K562 (cell line): ENCODE measurements around the gene TCP11. TPM values are rescaled to one million over a fixed set of nuclear protein-coding genes. Genes with fewer than 3 reads are reported as not detected.

Experiments used
- ATAC-seq: fragments of 200-7000 bp; cut with Tn5 transposase; 3 replicates; pipeline ENCODE4 v1.9.1; 2020; ENCODE audit warnings: moderate library complexity
- BruUV-seq: library from RNA; stranded (reverse); fragments of 400-500 nt; replicated peaks from 2 replicates; lab custom pipeline; 2021; lab: Mats Ljungman, UMichigan
- CTCF ChIA-PET: fragments of 300-600 bp; formaldehyde crosslinking; extraction: SDS; loops from one replicate; lab custom pipeline; 2021; ENCODE audit warnings: low intra/inter-chr PET ratio; lab: Yijun Ruan, JAX
- POLR2A ChIA-PET: fragments of 300-600, 350-650 bp; sonication (Branson Sonifier 250); formaldehyde crosslinking; extraction: SDS; loops from one replicate; lab custom pipeline; 2021; ENCODE audit warnings: antibody characterized with exemption, inconsistent platforms; lab: Yijun Ruan, JAX
- DNase-seq, 4 experiments: peaks; one replicate each; pipeline versions ENCODE4 v3.0.0 to v3.0.0-alpha.2; 2011 to 2018; ENCODE audit warnings: low spot score in 3 of 4, mixed read lengths in 3 of 4; ENCODE audit errors: extremely low read depth in 1 of 4
- FAIRE-seq: peaks from 2 replicates; lab custom pipeline; 2011; peaks lifted over from hg19 to GRCh38; lab: Jason Lieb, UNC
- H2AFZ ChIP-seq: 2 replicates; pipeline ENCODE4 v1.6.0; 2011; ENCODE audit warnings: low read depth, low read length, control low read depth, inconsistent platforms
- H3K27ac ChIP-seq: fragments of 200-600 bp; 3 replicates; pipeline ENCODE4 v1.8.0; 2011; ENCODE audit warnings: low read depth, mild to moderate bottlenecking, control low read depth, inconsistent platforms, low read length, moderate library complexity, mixed read lengths; ENCODE audit errors: extremely low read depth
- H3K27me3 ChIP-seq, 2 experiments: fragments of 300-600 bp in 1 of 2; 2 replicates in 1 of 2; 3 replicates in 1 of 2; pipeline versions ENCODE4 v1.6.0 to v1.8.0; 2011; ENCODE audit warnings: inconsistent platforms in 2 of 2, low read length in 2 of 2, mild to moderate bottlenecking in 1 of 2, mixed read lengths in 1 of 2, moderate library complexity in 1 of 2; ENCODE audit not compliant: control insufficient read depth in 2 of 2, insufficient read depth in 2 of 2
- H3K36me3 ChIP-seq: fragments of 300-600 bp; 3 replicates; pipeline ENCODE4 v1.8.0; 2011; ENCODE audit warnings: mild to moderate bottlenecking, low read length, inconsistent platforms; ENCODE audit not compliant: control insufficient read depth, insufficient read depth
- H3K4me1 ChIP-seq, 2 experiments: fragments of 200-600 bp in 1 of 2; replicated peaks in 1 of 2; 2 replicates in 1 of 2; 3 replicates in 1 of 2; pipeline versions ENCODE4 v1.5.1 to v1.8.0; 2011; ENCODE audit warnings: inconsistent platforms in 2 of 2, low read length in 2 of 2, mild to moderate bottlenecking in 1 of 2, mixed read lengths in 1 of 2, moderate library complexity in 1 of 2; ENCODE audit not compliant: control insufficient read depth in 2 of 2, insufficient read depth in 2 of 2
- H3K4me2 ChIP-seq: 2 replicates; pipeline ENCODE4 v1.6.1; 2011; ENCODE audit warnings: low read length, control low read depth, inconsistent platforms, mixed read lengths; ENCODE audit not compliant: insufficient read depth
- H3K4me3 ChIP-seq: fragments of 200-600 bp; sonication (generic), shearing (Covaris generic); 2 replicates; pipeline ENCODE4 v1.5.1; 2016; ENCODE audit warnings: control low read depth, inconsistent platforms
- H3K79me2 ChIP-seq: fragments of 200-600 bp; 3 replicates; pipeline ENCODE4 v1.8.0; 2011; ENCODE audit warnings: low read length, inconsistent platforms; ENCODE audit not compliant: control insufficient read depth, insufficient read depth
- H3K9ac ChIP-seq, 2 experiments: 2 replicates each; pipeline versions ENCODE4 v1.6.0 to v1.6.1; 2011; ENCODE audit warnings: low read depth in 2 of 2, low read length in 2 of 2, control low read depth in 1 of 2, inconsistent platforms in 1 of 2, mild to moderate bottlenecking in 1 of 2, mixed read lengths in 1 of 2; ENCODE audit not compliant: insufficient read depth in 1 of 2
- H3K9me1 ChIP-seq: one replicate; pipeline ENCODE4 v1.6.0; 2011; ENCODE audit warnings: inconsistent platforms, mild to moderate bottlenecking, low read length, moderate library complexity; ENCODE audit not compliant: control insufficient read depth, insufficient read depth
- H3K9me3 ChIP-seq: replicated peaks from 2 replicates; pipeline ENCODE4 v1.5.1; 2011; ENCODE audit warnings: low read depth, low read length, inconsistent platforms; ENCODE audit not compliant: control insufficient read depth, insufficient read depth
- H4K20me1 ChIP-seq: replicated peaks from 2 replicates; pipeline ENCODE4 v1.6.1; 2011; ENCODE audit warnings: low read length, inconsistent platforms, mixed read lengths; ENCODE audit not compliant: control insufficient read depth, insufficient read depth
- ARNT ChIP-seq, 2 experiments: fragments of 450-650 bp; IDR thresholded peaks; 2 replicates each; pipeline ENCODE4 v1.6.1; 2016; ENCODE audit warnings: mild to moderate bottlenecking in 1 of 2
- EP300 ChIP-seq: IDR thresholded peaks from 2 replicates; pipeline ENCODE4 v1.6.1; 2012; ENCODE audit warnings: low read length, improper control_type of control experiment
- JUND ChIP-seq, 2 experiments: IDR thresholded peaks; 2 replicates in 1 of 2; 3 replicates in 1 of 2; pipeline ENCODE4 v1.6.1; 2011; ENCODE audit warnings: borderline replicate concordance in 2 of 2, low read depth in 2 of 2, low read length in 2 of 2, improper control_type of control experiment in 1 of 2, missing biosample characterization in 1 of 2, missing genetic modification characterization in 1 of 2, missing genetic modification reagents in 1 of 2
- KLF1 ChIP-seq: fragments of 450-650 bp; IDR thresholded peaks from 2 replicates; pipeline ENCODE4 v1.6.1; 2016; ENCODE audit warnings: missing genetic modification characterization, missing compliant biosample characterization
- MBD2 ChIP-seq: sonication (generic); IDR thresholded peaks from 2 replicates; pipeline ENCODE4 v1.6.1; 2016; ENCODE audit warnings: low read depth, borderline replicate concordance
- MTA1 ChIP-seq: fragments of 450-650 bp; IDR thresholded peaks from 2 replicates; pipeline ENCODE4 v1.6.1; 2017; ENCODE audit warnings: borderline replicate concordance
- PHB2 ChIP-seq: fragments of 450-650 bp; IDR thresholded peaks from 2 replicates; pipeline ENCODE4 v1.6.1; 2017; ENCODE audit warnings: low read depth
- PML ChIP-seq: IDR thresholded peaks from 2 replicates; pipeline ENCODE4 v1.6.1; 2012; ENCODE audit warnings: low read length, inconsistent platforms
- SRSF1 ChIP-seq: fragments of 200-400 bp; formaldehyde crosslinking; IDR thresholded peaks from 2 replicates; pipeline ENCODE4 v1.6.1; 2017; ENCODE audit warnings: mild to moderate bottlenecking, low read depth, low read length, moderate library complexity
- SRSF7 ChIP-seq: fragments of 200-400 bp; formaldehyde crosslinking; optimal IDR thresholded peaks from 2 replicates; pipeline ENCODE3; 2017; ENCODE audit warnings: mild to moderate bottlenecking, low read depth, low read length
- SUPT5H ChIP-seq: fragments of 450-650 bp; IDR thresholded peaks from 2 replicates; pipeline ENCODE4 v1.6.1; 2016
- ZBTB1 ChIP-seq: sonication (generic); formaldehyde crosslinking; IDR thresholded peaks from 2 replicates; pipeline ENCODE4 v1.8.1; 2023; ENCODE audit warnings: missing genetic modification reagents, low read depth, mild to moderate bottlenecking, borderline replicate concordance
- ZBTB43 ChIP-seq: sonication (generic); formaldehyde crosslinking; IDR thresholded peaks from 2 replicates; pipeline ENCODE4 v1.8.0; 2023; ENCODE audit warnings: mild to moderate bottlenecking, missing genetic modification reagents
- ZKSCAN3 ChIP-seq: fragments of 250-450 bp; sonication (Bioruptor Pico); IDR thresholded peaks from 2 replicates; pipeline ENCODE4 v1.4.0; 2020
- ZNF583 ChIP-seq: fragments of 250-450 bp; sonication (Bioruptor Pico); IDR thresholded peaks from 2 replicates; pipeline ENCODE4 v1.4.0; 2020
- ZNF592 ChIP-seq: fragments of 450-650 bp; IDR thresholded peaks from 2 replicates; pipeline ENCODE4 v1.6.1; 2017; ENCODE audit warnings: antibody characterized with exemption, mild to moderate bottlenecking
- WGBS: fragments of 100-300 bp; shearing (Covaris generic); methylation state at CpG from one replicate; pipeline ENCODE4 v1.1.6; 2016; ENCODE audit warnings: low coverage, mixed read lengths; ENCODE audit not compliant: insufficient coverage; ENCODE audit errors: missing lambda C conversion rate; 5-methylcytosine and 5-hydroxymethylcytosine counted together
- in situ Hi-C: fragments of 300-500 bp; cut with MboI; formaldehyde crosslinking; loops from 4 replicates; pipeline ENCODE4 v1.15.0; 2018; ENCODE audit warnings: inconsistent platforms, mixed read lengths
- intact Hi-C: fragments of 100-400 bp; cut with micrococcal nuclease; formaldehyde crosslinking; loops from 2 replicates; pipeline ENCODE4 v1.14.2; 2022
- polyA plus RNA-seq, 8 experiments: library from polyadenylated mRNA; depleted of rRNA in 4 of 8; stranded (reverse) in 5 of 8; unstranded in 3 of 8; fragments of >200 nt; fragmentation: Nextera tagmentation in 2 of 8; fragmentation: Illumina TruSeq in 1 of 8; extraction: Ambion mirVana in 2 of 8; extraction: Trizol in 1 of 8; gene quantifications; 2 replicates each; pipeline versions ENCODE4 v1.2.1 to v1.2.3, GENCODE V29; 2011 to 2014; ENCODE audit warnings: inconsistent platforms in 1 of 8, missing spikeins in 1 of 8
- total RNA-seq, 7 experiments: library from RNA; depleted of rRNA in 6 of 7; stranded (reverse); fragments of >200 nt in 6 of 7; fragmentation: Illumina TruSeq in 2 of 7; extraction: Trizol in 2 of 7; gene quantifications; 2 replicates each; pipeline versions ENCODE4 v1.2.1 to v1.2.3, GENCODE V29; 2011 to 2021; ENCODE audit warnings: low replicate concordance in 1 of 7

TCP11 gene
- total and polyA plus RNA-seq, 9 of the 15 experiments (the other 6 are each of a cell fraction or from before 2014, with no cell fraction given): not detected

GRCh38 chr6:35072698-35073055 is 68.5 kb downstream of the TCP11 start (continued):
- TF ChIP-seq ZBTB1 (CRISPR knock-in tag): no peak
- TF ChIP-seq ZKSCAN3: no peak
- no peak for TF ChIP-seq KLF1 (tag)
- TF ChIP-seq PHB2: no peak
- no peak for TF ChIP-seq EP300
- TF ChIP-seq SRSF7: no peak
- no peak for TF ChIP-seq ZBTB43 (CRISPR knock-in tag)
- TF ChIP-seq MTA1: no peak
- TF ChIP-seq SRSF1: no peak

GRCh38 chr6:35072051-35072697 is 69.0 kb downstream of the TCP11 start:
- Histone ChIP-seq H3K4me2 (no peak overlapping the region), H2AFZ (no peak overlapping the region), H3K79me2 (no peaks in the 10 kb centered on the region), H4K20me1 (no peaks in the 10 kb centered on the region; the same call in 1 of the 2 replicates), H3K9ac (no peak overlapping the region; a peak in 1 of 4 replicates), H3K27ac (no peak overlapping the region), H3K36me3 (no peaks in the 10 kb centered on the region), H3K9me3 (no peaks in the 10 kb centered on the region), H3K4me3 (no peak overlapping the region), H3K4me1 (no peaks in the 10 kb centered on the region), H3K9me1 (no peaks in the 10 kb centered on the region), H3K27me3 (no peaks in the 10 kb centered on the region)
- FAIRE-seq: no peak
- no peak for DNase-seq
- intact Hi-C loops (no loop called here), in situ Hi-C loops (no loop called here)
- 54% methylated on average over 14 of the region's 15 CpGs for WGBS
- no peak for ATAC-seq
- BruUV-seq: no TSS peak
- ChIA-PET CTCF (no interaction called here), POLR2A (no interaction called here)
- TF ChIP-seq SUPT5H (no peak), MBD2 (no peak), PML (no peak), ZNF592 (no peak), ARNT (IDR thresholded peaks at IDR 0.05) (no peak), ZNF583 (CRISPR knock-in tag) (no peak), JUND (IDR thresholded peaks at IDR 0.05; ENCODE audit: borderline replicate concordance, low read depth, low read length) (no peak), JUND (tag; IDR thresholded peaks at IDR 0.05; ENCODE audit: borderline replicate concordance, low read depth, low read length) (no peak)
